ENCODE data around the gene PEAK1.

The PEAK1 gene

GRCh38 chr15:77251662-77252061 lies 168.2 kb downstream of the PEAK1 start:
- Histone ChIP-seq H3K4me3 (ENCODE audit: low read length) (no peak overlapping the region), H3K27me3 (ENCODE audit: control insufficient read depth, insufficient read depth, low read length) (no peaks in the 10 kb centered on the region), H3K4me1 (ENCODE audit: control insufficient read depth, insufficient read depth, low read length) (no peaks in the 10 kb centered on the region)

GRCh38 chr15:77247116-77247515 lies 172.8 kb downstream of the PEAK1 start:
- H3K27ac ChIP-seq (ENCODE audit: low read depth, low read length), result no peak overlapping the region
- peaks cover 2% of the 10 kb centered on the region for H3K36me3 ChIP-seq (ENCODE audit: control insufficient read depth, insufficient read depth, low read length)
- H3K9ac ChIP-seq (ENCODE audit: low read length), result no peak overlapping the region
- no peaks in the 10 kb centered on the region for H3K27me3 ChIP-seq (ENCODE audit: control insufficient read depth, insufficient read depth, low read length)
- no peaks in the 10 kb centered on the region for H3K4me1 ChIP-seq (ENCODE audit: control insufficient read depth, insufficient read depth, low read length)
- H3K4me3 ChIP-seq (ENCODE audit: low read length), result no peak overlapping the region

More at GRCh38 chr15:77251662-77252061, 168.2 kb downstream of the PEAK1 start:
- Histone ChIP-seq H3K36me3 (ENCODE audit: control insufficient read depth, insufficient read depth, low read length) (peaks cover 2% of the 10 kb centered on the region), H3K27ac (ENCODE audit: low read depth, low read length) (no peak overlapping the region), H3K9ac (ENCODE audit: low read length) (no peak overlapping the region)

DNA sequence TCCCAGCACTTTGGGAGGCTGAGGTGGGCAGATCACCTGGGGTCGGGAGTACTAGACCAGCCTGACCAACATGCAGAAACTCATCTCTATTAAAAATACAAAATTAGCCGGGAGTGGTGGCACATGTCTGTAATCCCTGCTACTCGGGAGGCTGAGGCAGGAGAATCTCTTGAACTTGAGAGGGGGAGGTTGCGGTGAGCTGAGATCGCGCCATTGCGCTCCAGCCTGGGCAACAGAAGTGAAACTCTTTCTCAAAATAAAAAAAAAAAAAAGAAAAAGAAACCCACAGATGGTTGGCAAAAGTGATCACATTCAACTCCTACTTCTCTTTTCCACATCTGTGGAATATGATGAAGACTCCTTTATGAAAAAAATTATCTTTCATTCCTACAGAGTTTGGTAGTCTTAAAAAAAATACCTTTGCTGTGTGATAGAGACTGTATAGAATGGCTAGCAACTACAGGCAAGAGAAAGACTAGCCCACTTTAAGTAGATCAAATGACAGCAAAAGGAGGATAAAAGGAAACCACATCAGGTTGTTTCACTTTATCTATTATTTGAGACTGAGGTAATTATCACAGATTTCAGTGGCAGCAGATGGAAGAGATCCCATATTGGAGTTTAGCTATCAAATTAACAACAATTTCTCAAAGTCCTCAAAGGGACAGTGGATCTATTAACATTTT lies 176.0 kb downstream of the PEAK1 start:
- Histone ChIP-seq H3K4me3 (ENCODE audit: low read length) (no peak overlapping the region), H3K27ac (ENCODE audit: low read depth, low read length) (no peak overlapping the region), H3K4me1 (ENCODE audit: control insufficient read depth, insufficient read depth, low read length) (no peaks in the 10 kb centered on the region), H3K36me3 (ENCODE audit: control insufficient read depth, insufficient read depth, low read length) (peaks cover 2% of the 10 kb centered on the region), H3K9ac (ENCODE audit: low read length) (no peak overlapping the region), H3K27me3 (ENCODE audit: control insufficient read depth, insufficient read depth, low read length) (no peaks in the 10 kb centered on the region)

DNA sequence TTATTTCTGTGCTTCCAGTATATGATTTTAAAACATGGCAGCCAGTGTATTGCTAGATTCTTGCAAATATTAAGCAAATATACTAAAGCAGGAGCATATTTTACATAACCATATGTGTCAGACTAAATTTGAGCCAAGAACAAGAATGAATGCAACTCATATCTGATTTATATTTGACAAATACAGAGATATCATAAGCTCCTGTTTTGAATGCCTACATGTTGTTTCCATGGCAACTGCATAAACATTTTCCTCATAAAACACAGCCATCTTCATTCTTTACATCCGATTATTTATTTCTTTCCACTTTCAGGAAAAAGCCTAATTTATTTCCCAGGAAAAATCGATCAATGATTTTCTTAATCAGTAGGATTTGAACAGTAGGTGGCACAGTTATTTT lies 176.8 kb downstream of the PEAK1 start:
- Histone ChIP-seq H3K4me3 (ENCODE audit: low read length) (no peak overlapping the region), H3K27me3 (ENCODE audit: control insufficient read depth, insufficient read depth, low read length) (no peaks in the 10 kb centered on the region), H3K36me3 (ENCODE audit: control insufficient read depth, insufficient read depth, low read length) (no peaks in the 10 kb centered on the region), H3K9ac (ENCODE audit: low read length) (no peak overlapping the region), H3K4me1 (ENCODE audit: control insufficient read depth, insufficient read depth, low read length) (no peaks in the 10 kb centered on the region), H3K27ac (ENCODE audit: low read depth, low read length) (no peak overlapping the region)

DNA sequence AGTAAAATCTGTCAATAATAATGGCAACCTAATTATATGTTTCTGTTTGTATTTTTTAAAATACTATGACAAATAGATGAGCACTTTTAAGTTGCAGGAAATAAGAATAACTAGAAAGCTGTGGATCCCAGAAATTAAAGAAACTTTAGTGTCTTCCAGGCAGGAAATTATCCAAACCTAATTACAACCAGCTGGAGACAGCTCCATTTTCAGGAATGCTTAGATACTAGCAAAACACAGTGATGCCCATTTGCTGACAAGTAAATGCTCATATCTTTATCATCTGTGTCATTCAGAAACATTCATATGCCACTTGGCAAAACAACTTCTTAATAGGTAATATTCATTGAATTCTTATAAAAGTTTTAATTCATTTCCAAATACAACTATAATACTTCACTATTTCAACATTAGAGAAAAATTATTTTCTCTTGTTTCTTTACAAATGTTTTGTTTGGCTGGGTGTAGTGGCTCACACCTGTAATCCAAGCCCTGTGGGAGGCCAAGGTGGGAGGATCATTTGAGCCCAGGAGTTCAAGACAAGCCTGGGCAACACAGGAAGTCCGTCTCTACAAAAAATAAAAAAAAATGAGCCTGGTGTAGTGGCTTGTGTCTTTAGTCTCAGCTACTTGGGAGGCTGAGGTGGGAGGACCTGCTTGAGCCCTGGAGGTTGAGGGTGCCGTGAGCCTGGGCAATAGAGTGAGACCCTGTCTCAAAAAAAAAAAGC lies 179.9 kb downstream of the PEAK1 start:
- Histone ChIP-seq H3K27me3 (ENCODE audit: control insufficient read depth, insufficient read depth, low read length) (no peaks in the 10 kb centered on the region), H3K36me3 (ENCODE audit: control insufficient read depth, insufficient read depth, low read length) (peaks cover 3% of the 10 kb centered on the region), H3K27ac (ENCODE audit: low read depth, low read length) (no peak overlapping the region), H3K4me1 (ENCODE audit: control insufficient read depth, insufficient read depth, low read length) (no peaks in the 10 kb centered on the region), H3K4me3 (ENCODE audit: low read length) (no peak overlapping the region), H3K9ac (ENCODE audit: low read length) (no peak overlapping the region)

GRCh38 chr15:77235566-77235965 lies 184.3 kb downstream of the PEAK1 start:
- Histone ChIP-seq H3K4me1 (ENCODE audit: control insufficient read depth, insufficient read depth, low read length) (no peaks in the 10 kb centered on the region), H3K9ac (ENCODE audit: low read length) (no peak overlapping the region), H3K27me3 (ENCODE audit: control insufficient read depth, insufficient read depth, low read length) (no peaks in the 10 kb centered on the region), H3K4me3 (ENCODE audit: low read length) (no peak overlapping the region), H3K27ac (ENCODE audit: low read depth, low read length) (no peak overlapping the region), H3K36me3 (ENCODE audit: control insufficient read depth, insufficient read depth, low read length) (peaks cover 3% of the 10 kb centered on the region)

DNA sequence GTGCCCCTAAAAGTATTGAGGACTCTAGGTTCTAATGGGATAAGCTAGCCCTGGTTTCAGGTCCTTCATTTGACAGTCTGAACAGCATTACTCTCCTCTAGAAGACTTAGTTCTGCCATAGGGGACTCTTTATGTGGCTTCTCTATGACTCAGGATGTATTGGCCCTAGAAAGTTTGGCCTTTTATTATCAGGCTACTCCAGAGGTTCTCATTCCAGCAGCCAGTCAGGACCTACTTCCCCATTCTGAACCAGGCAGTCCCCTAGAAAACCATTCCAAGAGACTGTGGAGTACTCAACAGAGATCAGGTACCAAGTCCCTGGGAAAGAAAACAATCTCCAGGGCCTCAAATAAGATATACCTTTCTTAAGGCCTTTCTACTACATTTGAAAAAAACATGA lies 191.1 kb downstream of the PEAK1 start:
- Histone ChIP-seq H3K27ac (ENCODE audit: low read depth, low read length) (no peak overlapping the region), H3K27me3 (ENCODE audit: control insufficient read depth, insufficient read depth, low read length) (no peaks in the 10 kb centered on the region), H3K4me3 (ENCODE audit: low read length) (no peak overlapping the region), H3K9ac (ENCODE audit: low read length) (no peak overlapping the region), H3K36me3 (ENCODE audit: control insufficient read depth, insufficient read depth, low read length) (no peaks in the 10 kb centered on the region), H3K4me1 (ENCODE audit: control insufficient read depth, insufficient read depth, low read length) (no peaks in the 10 kb centered on the region)

DNA sequence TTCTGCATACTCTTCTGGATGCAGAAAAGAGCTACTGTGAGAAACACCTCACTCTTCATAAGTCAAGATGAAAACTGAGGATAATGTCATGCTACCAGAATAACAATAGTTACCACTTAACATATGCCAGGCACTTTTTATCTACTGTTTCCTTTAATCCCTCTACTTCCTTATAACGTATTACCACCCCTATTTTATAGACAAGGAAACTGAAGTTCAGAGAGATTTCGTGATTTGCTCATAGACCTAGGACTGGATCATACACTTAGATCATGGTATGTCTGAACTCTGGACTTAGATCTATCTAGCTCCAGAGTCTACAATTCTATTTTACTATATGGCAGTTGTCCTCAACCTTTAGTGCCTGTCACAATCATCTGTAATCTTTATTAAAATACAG lies 193.3 kb downstream of the PEAK1 start:
- no peak overlapping the region for H3K27ac ChIP-seq (ENCODE audit: low read depth, low read length)
- no peak overlapping the region for H3K4me3 ChIP-seq (ENCODE audit: low read length)
- H3K4me1 ChIP-seq (ENCODE audit: control insufficient read depth, insufficient read depth, low read length), result no peaks in the 10 kb centered on the region
- no peaks in the 10 kb centered on the region for H3K27me3 ChIP-seq (ENCODE audit: control insufficient read depth, insufficient read depth, low read length)
- no peaks in the 10 kb centered on the region for H3K36me3 ChIP-seq (ENCODE audit: control insufficient read depth, insufficient read depth, low read length)
- H3K9ac ChIP-seq (ENCODE audit: low read length), result no peak overlapping the region

- H3K36me3 ChIP-seq (ENCODE audit: control insufficient read depth, insufficient read depth, low read length), result no peaks in the 10 kb centered on the region
These were observed 194.3 kb downstream of the PEAK1 start for GRCh38 chr15:77225646-77226045.

DNA sequence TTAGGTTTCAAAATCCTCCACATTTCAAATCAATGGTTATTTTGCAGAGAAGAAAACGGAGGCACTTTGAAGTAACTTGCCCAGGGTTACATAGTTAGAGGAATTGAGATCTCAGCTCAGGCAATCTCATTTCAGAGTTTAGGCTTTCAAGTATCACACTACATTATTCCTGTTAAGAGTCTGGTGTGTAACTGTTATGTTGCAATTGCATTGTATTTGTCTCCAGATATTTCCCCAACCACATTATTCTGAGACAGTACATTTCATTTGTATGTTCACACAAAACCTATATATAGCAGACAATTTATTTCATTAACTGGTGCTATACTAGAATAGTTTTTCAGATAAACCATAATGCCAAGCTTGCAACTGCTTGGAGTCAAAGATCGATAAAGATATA lies 194.8 kb downstream of the PEAK1 start:
- Histone ChIP-seq H3K36me3 (ENCODE audit: control insufficient read depth, insufficient read depth, low read length) (no peaks in the 10 kb centered on the region), H3K27ac (ENCODE audit: low read depth, low read length) (no peak overlapping the region)

More at GRCh38 chr15:77225646-77226045, 194.3 kb downstream of the PEAK1 start:
- Histone ChIP-seq H3K27ac (ENCODE audit: low read depth, low read length) (no peak overlapping the region), H3K4me1 (ENCODE audit: control insufficient read depth, insufficient read depth, low read length) (no peaks in the 10 kb centered on the region), H3K4me3 (ENCODE audit: low read length) (no peak overlapping the region), H3K27me3 (ENCODE audit: control insufficient read depth, insufficient read depth, low read length) (no peaks in the 10 kb centered on the region), H3K9ac (ENCODE audit: low read length) (no peak overlapping the region)

GRCh38 chr15:77224352-77224751 lies 195.6 kb downstream of the PEAK1 start:
- no peaks in the 10 kb centered on the region for H3K36me3 ChIP-seq (ENCODE audit: control insufficient read depth, insufficient read depth, low read length)
- H3K27ac ChIP-seq (ENCODE audit: low read depth, low read length), result no peak overlapping the region
- H3K27me3 ChIP-seq (ENCODE audit: control insufficient read depth, insufficient read depth, low read length), result no peaks in the 10 kb centered on the region
- H3K4me3 ChIP-seq (ENCODE audit: low read length), result no peak overlapping the region
- no peaks in the 10 kb centered on the region for H3K4me1 ChIP-seq (ENCODE audit: control insufficient read depth, insufficient read depth, low read length)
- H3K9ac ChIP-seq (ENCODE audit: low read length), result no peak overlapping the region

More for the DNA sequence above, 194.8 kb downstream of the PEAK1 start:
- no peaks in the 10 kb centered on the region for H3K27me3 ChIP-seq (ENCODE audit: control insufficient read depth, insufficient read depth, low read length)
- no peak overlapping the region for H3K4me3 ChIP-seq (ENCODE audit: low read length)
- H3K9ac ChIP-seq (ENCODE audit: low read length), result no peak overlapping the region
- no peaks in the 10 kb centered on the region for H3K4me1 ChIP-seq (ENCODE audit: control insufficient read depth, insufficient read depth, low read length)

DNA sequence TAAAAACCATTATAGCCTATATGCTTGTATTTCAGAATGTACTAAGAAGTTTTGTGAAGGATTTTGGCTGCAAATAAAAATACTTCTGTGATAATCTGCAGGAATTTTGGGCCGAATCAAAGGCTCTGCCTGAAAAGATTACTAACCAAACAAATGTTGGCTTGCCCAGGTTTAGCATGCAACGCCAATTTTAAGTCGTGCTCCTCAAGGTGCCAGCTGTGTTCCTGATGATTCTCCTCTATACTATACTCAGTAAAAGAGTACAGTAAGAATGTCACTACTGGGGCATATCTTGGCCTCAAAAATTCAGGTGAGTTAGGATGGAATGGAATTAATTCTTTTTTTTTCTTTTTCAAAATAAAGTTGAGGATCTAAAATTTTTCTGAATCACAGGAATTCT lies 198.2 kb downstream of the PEAK1 start:
- no peak overlapping the region for H3K27ac ChIP-seq (ENCODE audit: low read depth, low read length)
- no peaks in the 10 kb centered on the region for H3K36me3 ChIP-seq (ENCODE audit: control insufficient read depth, insufficient read depth, low read length)
- no peaks in the 10 kb centered on the region for H3K27me3 ChIP-seq (ENCODE audit: control insufficient read depth, insufficient read depth, low read length)
- no peaks in the 10 kb centered on the region for H3K4me1 ChIP-seq (ENCODE audit: control insufficient read depth, insufficient read depth, low read length)
- H3K9ac ChIP-seq (ENCODE audit: low read length), result no peak overlapping the region
- H3K4me3 ChIP-seq (ENCODE audit: low read length), result no peak overlapping the region

GRCh38 chr15:77221174-77221573 lies 198.7 kb downstream of the PEAK1 start:
- Histone ChIP-seq H3K27ac (ENCODE audit: low read depth, low read length) (no peak overlapping the region), H3K4me3 (ENCODE audit: low read length) (no peak overlapping the region), H3K27me3 (ENCODE audit: control insufficient read depth, insufficient read depth, low read length) (no peaks in the 10 kb centered on the region), H3K4me1 (ENCODE audit: control insufficient read depth, insufficient read depth, low read length) (no peaks in the 10 kb centered on the region), H3K9ac (ENCODE audit: low read length) (no peak overlapping the region), H3K36me3 (ENCODE audit: control insufficient read depth, insufficient read depth, low read length) (no peaks in the 10 kb centered on the region)

Measured in rectal smooth muscle tissue (tissue), 1 donor.